Ectodermal cell (in vitro differentiated cells): ENCODE data around the gene HTATSF1.

Source experiments
- H3K27ac ChIP-seq: 2 replicates; pipeline ENCODE4 v1.7.0; 2013; ENCODE audit warnings: mild to moderate bottlenecking, low read depth, low read length; ENCODE audit not compliant: insufficient read depth, poor library complexity, severe bottlenecking
- H3K27me3 ChIP-seq: 2 replicates; pipeline ENCODE4 v1.7.0; 2013; ENCODE audit warnings: mild to moderate bottlenecking, low read length; ENCODE audit not compliant: insufficient read depth, control insufficient read depth, poor library complexity, severe bottlenecking
- H3K36me3 ChIP-seq: one replicate; pipeline ENCODE4 v1.7.0; 2013; ENCODE audit warnings: low read length; ENCODE audit not compliant: control insufficient read depth, insufficient read depth
- H3K4me1 ChIP-seq: one replicate; pipeline ENCODE4 v1.7.0; 2013; ENCODE audit warnings: low read length; ENCODE audit not compliant: control insufficient read depth, insufficient read depth
- H3K4me3 ChIP-seq: 2 replicates; pipeline ENCODE4 v1.7.0; 2013; ENCODE audit warnings: low read depth, low read length, control low read depth; ENCODE audit not compliant: insufficient read depth
- H3K9me3 ChIP-seq: 2 replicates; pipeline ENCODE4 v1.7.0; 2013; ENCODE audit warnings: mild to moderate bottlenecking, low read length, moderate library complexity; ENCODE audit not compliant: control insufficient read depth
- WGBS, 2 experiments: methylation state at CpG; one replicate each; pipeline ENCODE4 v1.1.7; 2013; ENCODE audit warnings: missing lambda C conversion rate in 2 of 2; 5-methylcytosine and 5-hydroxymethylcytosine counted together

Gene HTATSF1

GRCh38 chrX:136534131-136534530 is 36.7 kb downstream of the HTATSF1 start:
- Histone ChIP-seq H3K4me1 (no peaks in the 10 kb centered on the region), H3K27ac (no peak overlapping the region), H3K27me3 (no peaks in the 10 kb centered on the region), H3K36me3 (no peaks in the 10 kb centered on the region), H3K4me3 (no peak overlapping the region), H3K9me3 (no peaks in the 10 kb centered on the region)
- WGBS, 2 experiments: 100% methylated on average over 1 of the region's 2 CpGs; no CpG with 5 or more reads in 1 of the 2 experiments

GRCh38 chrX:136538811-136539210 is 41.4 kb downstream of the HTATSF1 start:
- no peaks in the 10 kb centered on the region for H3K9me3 ChIP-seq
- H3K27ac ChIP-seq: no peak overlapping the region
- H3K27me3 ChIP-seq: no peaks in the 10 kb centered on the region
- 91 to 92% methylated on average over 2 of the region's 2 CpGs for WGBS, 2 experiments
- no peaks in the 10 kb centered on the region for H3K36me3 ChIP-seq
- H3K4me3 ChIP-seq: no peak overlapping the region
- no peaks in the 10 kb centered on the region for H3K4me1 ChIP-seq

GRCh38 chrX:136540226-136540625 is 42.8 kb downstream of the HTATSF1 start:
- Histone ChIP-seq H3K4me3 (no peak overlapping the region), H3K4me1 (no peaks in the 10 kb centered on the region), H3K36me3 (no peaks in the 10 kb centered on the region), H3K27me3 (no peaks in the 10 kb centered on the region), H3K9me3 (no peaks in the 10 kb centered on the region), H3K27ac (no peak overlapping the region)
- 91 to 92% methylated on average over 5 of the region's 5 CpGs for WGBS, 2 experiments

DNA sequence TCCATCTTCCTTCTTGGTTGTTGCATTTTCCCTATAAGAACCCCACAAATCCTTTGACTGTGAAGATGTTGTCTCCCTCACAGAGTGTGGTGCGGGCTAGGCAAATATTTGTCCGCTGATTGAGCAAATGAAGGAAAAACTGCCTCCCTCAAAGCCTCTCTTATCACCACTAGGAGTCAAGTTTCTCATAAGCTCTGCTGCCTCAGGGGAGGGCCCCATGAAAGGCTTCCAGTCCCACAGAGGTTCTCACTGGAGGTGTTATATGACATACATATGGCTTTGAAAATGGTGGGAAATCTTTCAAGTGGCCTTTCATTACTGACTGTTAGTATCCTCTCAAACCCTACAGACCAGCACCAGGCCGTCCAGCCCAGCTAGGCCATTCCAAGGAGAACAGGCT is 43.9 kb downstream of the HTATSF1 start:
- H3K27ac ChIP-seq: no peak overlapping the region
- H3K36me3 ChIP-seq: no peaks in the 10 kb centered on the region
- H3K9me3 ChIP-seq: no peaks in the 10 kb centered on the region
- H3K4me3 ChIP-seq: no peak overlapping the region
- 94 to 98% methylated on average over 3 of the region's 3 CpGs for WGBS, 2 experiments
- H3K4me1 ChIP-seq: no peaks in the 10 kb centered on the region
- H3K27me3 ChIP-seq: no peaks in the 10 kb centered on the region

- Histone ChIP-seq H3K4me1 (no peaks in the 10 kb centered on the region), H3K27me3 (no peaks in the 10 kb centered on the region), H3K27ac (no peak overlapping the region), H3K9me3 (no peaks in the 10 kb centered on the region), H3K4me3 (no peak overlapping the region), H3K36me3 (no peaks in the 10 kb centered on the region)
- 60 to 91% methylated on average over 2 to 6 of the region's 7 CpGs for WGBS, 2 experiments
Measured at GRCh38 chrX:136542281-136542680, 44.9 kb downstream of the HTATSF1 start.

- H3K27me3 ChIP-seq: no peaks in the 10 kb centered on the region
- H3K4me3 ChIP-seq: no peak overlapping the region
- H3K4me1 ChIP-seq: no peaks in the 10 kb centered on the region
- no peaks in the 10 kb centered on the region for H3K9me3 ChIP-seq
- H3K36me3 ChIP-seq: no peaks in the 10 kb centered on the region
- 92 to 95% methylated on average over 3 of the region's 3 CpGs for WGBS, 2 experiments
- no peak overlapping the region for H3K27ac ChIP-seq
Measured at GRCh38 chrX:136546371-136546781, 49.0 kb downstream of the HTATSF1 start.

DNA sequence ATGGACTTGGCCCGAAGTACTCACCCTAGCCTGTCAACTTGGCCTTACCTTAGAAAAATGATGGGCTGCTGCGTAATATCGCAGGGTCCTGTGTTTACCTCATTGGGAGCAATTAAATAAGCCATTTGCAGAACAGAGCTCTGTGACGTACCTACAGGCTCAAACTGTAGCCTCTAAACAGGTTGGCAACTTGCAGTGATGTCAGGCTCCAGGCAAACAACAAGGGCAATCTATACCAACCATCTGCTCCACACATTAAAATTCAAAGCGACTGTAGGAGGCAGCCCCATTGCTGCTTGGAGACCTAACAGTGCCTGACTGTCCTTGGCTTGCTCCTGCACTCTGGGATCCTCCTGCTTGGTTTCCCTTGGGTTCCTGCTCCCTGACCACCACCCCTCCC is 51.8 kb downstream of the HTATSF1 start:
- no peak overlapping the region for H3K4me3 ChIP-seq
- no peaks in the 10 kb centered on the region for H3K27me3 ChIP-seq
- no peak overlapping the region for H3K27ac ChIP-seq
- WGBS, 2 experiments: 92% methylated on average over 5 of the region's 5 CpGs
- H3K36me3 ChIP-seq: no peaks in the 10 kb centered on the region
- H3K9me3 ChIP-seq: no peaks in the 10 kb centered on the region
- no peaks in the 10 kb centered on the region for H3K4me1 ChIP-seq

DNA sequence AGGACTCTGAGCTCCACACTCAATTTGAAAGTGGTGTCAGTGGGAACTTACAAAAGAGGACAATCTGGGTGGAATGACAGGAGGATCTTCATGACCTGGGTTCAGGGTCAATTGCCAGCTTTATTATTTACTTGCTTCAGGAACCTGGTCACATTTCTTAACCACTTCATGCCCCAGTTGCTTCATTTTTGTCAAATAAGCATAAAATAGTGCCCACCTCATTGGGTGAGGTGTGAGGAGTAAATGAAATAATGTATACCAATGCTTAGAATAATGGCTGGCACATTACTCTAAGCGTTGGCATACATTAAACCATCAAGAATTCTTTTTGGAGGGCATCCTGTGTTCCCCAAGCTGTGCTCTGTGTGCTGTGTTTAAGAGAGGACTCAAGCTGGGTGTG is 54.0 kb downstream of the HTATSF1 start:
- H3K9me3 ChIP-seq: no peaks in the 10 kb centered on the region
- no peaks in the 10 kb centered on the region for H3K27me3 ChIP-seq
- H3K4me3 ChIP-seq: no peak overlapping the region
- H3K36me3 ChIP-seq: no peaks in the 10 kb centered on the region
- 100% methylated on average over 1 of the region's 1 CpG; no CpG with 5 or more reads in 1 of the 2 experiments for WGBS, 2 experiments
- no peaks in the 10 kb centered on the region for H3K4me1 ChIP-seq
- H3K27ac ChIP-seq: no peak overlapping the region

DNA sequence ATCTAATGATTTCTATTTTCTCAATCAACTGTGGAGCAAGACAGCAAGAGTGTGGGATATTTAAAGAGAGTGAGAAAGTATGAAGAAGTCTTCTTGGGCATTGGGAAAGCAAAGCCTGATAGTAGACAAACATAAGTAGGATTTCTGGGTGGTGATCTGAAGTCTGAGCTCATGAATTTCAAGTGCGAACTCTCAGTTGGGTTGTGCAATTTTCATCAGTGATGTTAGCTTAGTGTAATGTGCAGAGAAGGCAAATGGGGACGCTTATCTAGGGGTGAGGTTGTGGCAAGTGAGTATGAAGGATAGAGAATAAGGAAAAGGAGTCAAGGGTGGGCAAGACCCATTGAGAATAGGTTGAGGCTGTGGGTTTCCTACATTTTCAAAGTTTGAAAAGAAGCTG is 58.3 kb downstream of the HTATSF1 start:
- H3K36me3 ChIP-seq: no peaks in the 10 kb centered on the region
- no peaks in the 10 kb centered on the region for H3K27me3 ChIP-seq
- no peak overlapping the region for H3K27ac ChIP-seq
- no peak overlapping the region for H3K4me3 ChIP-seq
- H3K9me3 ChIP-seq: no peaks in the 10 kb centered on the region
- no peaks in the 10 kb centered on the region for H3K4me1 ChIP-seq
- 82 to 87% methylated on average over 2 of the region's 2 CpGs for WGBS, 2 experiments
